ENCODE data around the gene SMU1. TPM values are rescaled to one million over a fixed set of nuclear protein-coding genes. Genes with fewer than 3 reads are reported as not detected.
A peak's percentile ranks its signal among the peaks of the same experiment; 100 is the strongest.

The SMU1 gene
- 10 to 100 TPM; 17.5 to 30.2 (median 27.1) TPM for total RNA-seq

- H3K4me1 ChIP-seq (replicated peaks in 1 of 2): peaks cover 3 to 8% of the 10 kb centered on the region in 2 donors
- peak within 1 kb of the TSS; percentile 75 to 94 for H3K27ac ChIP-seq
- WGBS, 10 experiments: 0 to 17% (median 1%) methylated on average over 2 to 27 of the region's 53 CpGs
- peak within 1 kb of the TSS; percentile 74 to 91 (median 83) for H3K4me3 ChIP-seq
- in situ Hi-C loops (cut with MboI; ENCODE audit: low pct_unique_long_range_greater_than_20kb in 2 of 9, low sequenced_read_pairs in 9 of 9, unreplicated experiment in 9 of 9): loop anchor here in 4 of 9 experiments (10.0 to 25.0 kb wide), 3 partner anchors 136 to 161 kb away; partner anchors contain the start of gene SPINK4 (in 1 of the 4)
- peak; percentile 92 to 99 (median 97) for ATAC-seq (replicated peaks in 6 of 8)
Measured at GRCh38 chr9:33076046-33077004, at the start of gene SMU1. SMU1 (minus strand) TSS chr9:33076674; CDS start chr9:33076608, 66 bp downstream.

GRCh38 chr9:33125461-33125860 is 49.0 kb upstream of the SMU1 start:
- in situ Hi-C loops (cut with MboI; ENCODE audit: low pct_unique_long_range_greater_than_20kb in 2 of 9, low sequenced_read_pairs in 9 of 9, unreplicated experiment in 9 of 9): no loop called here
- no peaks in the 10 kb centered on the region for H3K4me1 ChIP-seq (replicated peaks in 1 of 2)
- 60 to 100% (median 96%) methylated on average over 1 to 2 of the region's 3 CpGs; no CpG with 5 or more reads in 6 of the 10 experiments for WGBS, 10 experiments
- ATAC-seq (replicated peaks in 6 of 8): no peak
- H3K4me3 ChIP-seq: no peak overlapping the region
- no peak overlapping the region for H3K27ac ChIP-seq

- 10 to 95% (median 73%) methylated on average over 2 to 8 of the region's 9 CpGs for WGBS, 10 experiments
- Histone ChIP-seq H3K4me1 (replicated peaks in 1 of 2) (no peaks in the 10 kb centered on the region), H3K27ac (no peak overlapping the region)
Measured at GRCh38 chr9:33124751-33125381, 48.4 kb upstream of the SMU1 start.

GRCh38 chr9:33124046-33124445 is 47.6 kb upstream of the SMU1 start:
- in situ Hi-C loops (cut with MboI; ENCODE audit: low pct_unique_long_range_greater_than_20kb in 2 of 9, low sequenced_read_pairs in 9 of 9, unreplicated experiment in 9 of 9): no loop called here
- WGBS, 10 experiments: 67 to 100% (median 81%) methylated on average over 1 to 5 of the region's 5 CpGs; no CpG with 5 or more reads in 5 of the 10 experiments
- no peak overlapping the region for H3K4me3 ChIP-seq
- no peaks in the 10 kb centered on the region for H3K4me1 ChIP-seq (replicated peaks in 1 of 2)
- no peak for ATAC-seq (replicated peaks in 6 of 8)
- no peak overlapping the region for H3K27ac ChIP-seq

More at GRCh38 chr9:33124751-33125381, 48.4 kb upstream of the SMU1 start:
- in situ Hi-C loops (cut with MboI; ENCODE audit: low pct_unique_long_range_greater_than_20kb in 2 of 9, low sequenced_read_pairs in 9 of 9, unreplicated experiment in 9 of 9): no loop called here
- ATAC-seq (replicated peaks in 6 of 8): peak in 1 of 8 experiments; percentile 7
- no peak overlapping the region for H3K4me3 ChIP-seq

GRCh38 chr9:33123407-33124031 is 47.0 kb upstream of the SMU1 start:
- Histone ChIP-seq H3K27ac (no peak overlapping the region), H3K4me1 (replicated peaks in 1 of 2) (no peaks in the 10 kb centered on the region), H3K4me3 (no peak overlapping the region)
- WGBS, 10 experiments: 90 to 100% (median 98%) methylated on average over 2 to 5 of the region's 8 CpGs; no CpG with 5 or more reads in 6 of the 10 experiments
- in situ Hi-C loops (cut with MboI; ENCODE audit: low pct_unique_long_range_greater_than_20kb in 2 of 9, low sequenced_read_pairs in 9 of 9, unreplicated experiment in 9 of 9): no loop called here
- peak in 1 of 8 experiments; percentile 58 for ATAC-seq (replicated peaks in 6 of 8)

- Histone ChIP-seq H3K4me1 (replicated peaks in 1 of 2) (no peaks in the 10 kb centered on the region), H3K4me3 (no peak overlapping the region), H3K27ac (no peak overlapping the region)
- ATAC-seq (replicated peaks in 6 of 8): no peak
- WGBS, 10 experiments: 67 to 100% (median 78%) methylated on average over 1 of the region's 1 CpG; no CpG with 5 or more reads in 7 of the 10 experiments
- in situ Hi-C loops (cut with MboI; ENCODE audit: low pct_unique_long_range_greater_than_20kb in 2 of 9, low sequenced_read_pairs in 9 of 9, unreplicated experiment in 9 of 9): no loop called here
Measured at GRCh38 chr9:33120620-33121019, 44.1 kb upstream of the SMU1 start.

GRCh38 chr9:33117796-33118195 is 41.3 kb upstream of the SMU1 start:
- WGBS, 10 experiments: 76 to 100% (median 93%) methylated on average over 2 to 4 of the region's 4 CpGs; no CpG with 5 or more reads in 2 of the 10 experiments
- H3K4me1 ChIP-seq (replicated peaks in 1 of 2): no peaks in the 10 kb centered on the region
- H3K27ac ChIP-seq: no peak overlapping the region
- peak in 2 of 8 experiments; percentile 5 to 8 for ATAC-seq (replicated peaks in 6 of 8)
- in situ Hi-C loops (cut with MboI; ENCODE audit: low pct_unique_long_range_greater_than_20kb in 2 of 9, low sequenced_read_pairs in 9 of 9, unreplicated experiment in 9 of 9): no loop called here
- no peak overlapping the region for H3K4me3 ChIP-seq

GRCh38 chr9:33117306-33117705 is 40.8 kb upstream of the SMU1 start:
- H3K27ac ChIP-seq: no peak overlapping the region
- WGBS, 10 experiments: 0 to 88% (median 30%) methylated on average over 1 of the region's 1 CpG; no CpG with 5 or more reads in 4 of the 10 experiments
- peak in 3 of 8 experiments; percentile 68 to 80 (median 80) for ATAC-seq (replicated peaks in 6 of 8)
- H3K4me3 ChIP-seq: no peak overlapping the region
- no peaks in the 10 kb centered on the region for H3K4me1 ChIP-seq (replicated peaks in 1 of 2)
- in situ Hi-C loops (cut with MboI; ENCODE audit: low pct_unique_long_range_greater_than_20kb in 2 of 9, low sequenced_read_pairs in 9 of 9, unreplicated experiment in 9 of 9): no loop called here

- Histone ChIP-seq H3K4me3 (no peak overlapping the region), H3K4me1 (replicated peaks in 1 of 2) (no peaks in the 10 kb centered on the region), H3K27ac (no peak overlapping the region)
- in situ Hi-C loops (cut with MboI; ENCODE audit: low pct_unique_long_range_greater_than_20kb in 2 of 9, low sequenced_read_pairs in 9 of 9, unreplicated experiment in 9 of 9): no loop called here
- peak in 3 of 8 experiments; percentile 68 to 75 (median 70) for ATAC-seq (replicated peaks in 6 of 8)
- 0 to 89% (median 8%) methylated on average over 1 to 2 of the region's 2 CpGs; no CpG with 5 or more reads in 7 of the 10 experiments for WGBS, 10 experiments
Measured at GRCh38 chr9:33116860-33117259, 40.4 kb upstream of the SMU1 start.

GRCh38 chr9:33114746-33115145 is 38.3 kb upstream of the SMU1 start:
- H3K27ac ChIP-seq: no peak overlapping the region
- 82 to 100% (median 90%) methylated on average over 2 of the region's 3 CpGs; no CpG with 5 or more reads in 7 of the 10 experiments for WGBS, 10 experiments
- ATAC-seq (replicated peaks in 6 of 8): no peak
- H3K4me1 ChIP-seq (replicated peaks in 1 of 2): no peaks in the 10 kb centered on the region
- in situ Hi-C loops (cut with MboI; ENCODE audit: low pct_unique_long_range_greater_than_20kb in 2 of 9, low sequenced_read_pairs in 9 of 9, unreplicated experiment in 9 of 9): no loop called here
- H3K4me3 ChIP-seq: no peak overlapping the region

- Histone ChIP-seq H3K27ac (no peak overlapping the region), H3K4me1 (replicated peaks in 1 of 2) (no peaks in the 10 kb centered on the region), H3K4me3 (no peak overlapping the region)
- WGBS, 10 experiments: 85 to 100% (median 89%) methylated on average over 1 to 10 of the region's 11 CpGs
- in situ Hi-C loops (cut with MboI; ENCODE audit: low pct_unique_long_range_greater_than_20kb in 2 of 9, low sequenced_read_pairs in 9 of 9, unreplicated experiment in 9 of 9): no loop called here
- no peak for ATAC-seq (replicated peaks in 6 of 8)
Measured at GRCh38 chr9:33113799-33114547, 37.5 kb upstream of the SMU1 start.

- Histone ChIP-seq H3K27ac (no peak overlapping the region), H3K4me1 (replicated peaks in 1 of 2) (no peaks in the 10 kb centered on the region), H3K4me3 (no peak overlapping the region)
- no peak for ATAC-seq (replicated peaks in 6 of 8)
- in situ Hi-C loops (cut with MboI; ENCODE audit: low pct_unique_long_range_greater_than_20kb in 2 of 9, low sequenced_read_pairs in 9 of 9, unreplicated experiment in 9 of 9): no loop called here
- WGBS, 10 experiments: 20 to 100% (median 79%) methylated on average over 1 to 4 of the region's 4 CpGs; no CpG with 5 or more reads in 4 of the 10 experiments
Measured at GRCh38 chr9:33112094-33112493, 35.6 kb upstream of the SMU1 start.

All from motor neuron (in vitro differentiated cells).